Ramos (cell line): Measurements from ENCODE around the gene MCF2L.

ENCODE experiments used
- in situ Hi-C: fragments of 300-500 bp; cut with MboI; formaldehyde crosslinking; loops from one replicate; pipeline ENCODE4 v1.14.3; 2022; ENCODE audit warnings: low sequenced_read_pairs; ENCODE audit not compliant: unreplicated experiment

The MCF2L gene

GRCh38 chr13:113010510-113010865 is 41.5 kb downstream of the MCF2L start:
- in situ Hi-C loops, result no loop called here

- in situ Hi-C loops, result no loop called here
Observed at GRCh38 chr13:113013303-113013702, 44.3 kb downstream of the MCF2L start.

- in situ Hi-C loops, result no loop called here
Observed at GRCh38 chr13:113013878-113014751, 45.1 kb downstream of the MCF2L start.

GRCh38 chr13:113014752-113015745 is 46.0 kb downstream of the MCF2L start:
- in situ Hi-C loops, result no loop called here

GRCh38 chr13:113015826-113016525 is 47.0 kb downstream of the MCF2L start:
- in situ Hi-C loops, result no loop called here

- in situ Hi-C loops, result no loop called here
Observed at GRCh38 chr13:113016526-113017295, 47.7 kb downstream of the MCF2L start.

GRCh38 chr13:113017506-113018215 is 48.6 kb downstream of the MCF2L start:
- in situ Hi-C loops, result no loop called here

- in situ Hi-C loops, result no loop called here
Observed at GRCh38 chr13:113018676-113019465, 49.9 kb downstream of the MCF2L start.

GRCh38 chr13:113020323-113021080 is 51.5 kb downstream of the MCF2L start:
- in situ Hi-C loops, result no loop called here

- in situ Hi-C loops, result no loop called here
Observed at GRCh38 chr13:113021391-113021790, 52.4 kb downstream of the MCF2L start.

- in situ Hi-C loops, result no loop called here
Observed at GRCh38 chr13:113021811-113022210, 52.8 kb downstream of the MCF2L start.

- in situ Hi-C loops, result no loop called here
Observed at GRCh38 chr13:113022391-113022744, 53.4 kb downstream of the MCF2L start.

GRCh38 chr13:113022745-113023574 is 53.9 kb downstream of the MCF2L start:
- in situ Hi-C loops, result no loop called here

GRCh38 chr13:113023694-113024430 is 54.8 kb downstream of the MCF2L start:
- in situ Hi-C loops, result no loop called here

GRCh38 chr13:113024466-113024865 is 55.5 kb downstream of the MCF2L start:
- in situ Hi-C loops, result no loop called here

GRCh38 chr13:113026391-113026910 is 57.4 kb downstream of the MCF2L start:
- in situ Hi-C loops, result no loop called here
